Measurements from ENCODE around the gene HSPB1. TPM values are rescaled to one million over a fixed set of nuclear protein-coding genes. Genes with fewer than 3 reads are reported as not detected.
A peak's percentile ranks its signal among the peaks of the same experiment; 100 is the strongest.
"Not testable (repeated sequence)": the region's sequence is repeated elsewhere in the genome, so short reads cannot be mapped to it uniquely, and the experiment has no call there.

HSPB1 gene
- total RNA-seq, 2 experiments from 2014 or later, result 36.5 to 62.9 TPM

DNA sequence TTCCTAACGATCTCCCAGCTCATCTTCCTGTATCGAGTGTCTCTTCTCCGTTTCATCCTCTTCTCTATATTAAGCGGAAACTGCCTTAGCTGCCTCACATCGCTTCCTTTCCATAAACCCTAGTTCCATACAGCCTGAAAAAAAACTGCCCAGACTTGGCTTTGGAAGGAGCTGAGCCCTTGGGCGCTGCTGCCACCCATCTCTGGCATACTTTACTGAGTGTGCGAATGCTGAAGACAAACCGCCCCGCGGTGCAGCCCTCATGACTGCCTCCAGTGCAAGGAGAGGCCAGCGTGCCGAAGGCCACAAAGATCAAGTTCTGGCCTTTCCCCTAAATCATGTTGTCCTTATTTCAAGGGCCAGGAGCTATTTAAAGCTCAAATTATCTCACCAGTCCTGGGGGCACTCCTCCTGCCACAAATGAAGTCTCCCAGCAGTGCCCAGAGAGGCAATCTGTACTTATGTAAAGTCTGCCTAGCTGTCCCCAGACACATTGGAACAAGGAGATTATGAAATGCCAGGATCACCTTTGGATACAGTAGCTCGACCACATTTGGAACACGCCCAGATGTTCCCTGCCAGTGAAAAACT lies 31.1 kb downstream of the HSPB1 start:
- Mint-ChIP-seq H3K4me3 (no peak overlapping the region), H3K36me3 (peaks cover 32% of the 10 kb centered on the region), H3K9me3 (ENCODE audit: low read depth) (no peaks in the 10 kb centered on the region), H3K4me1 (peaks cover 33% of the 10 kb centered on the region), H3K27me3 (no peaks in the 10 kb centered on the region), H3K27ac (no peak overlapping the region)
- no peak for ATAC-seq
- CTCF ChIA-PET, result interaction anchor here (0.9 to 1.1 kb wide), 3 partner anchors 11 to 155 kb away, joined by 3 to 5 read pairs (median 3); no protein-coding TSS in a partner anchor
- DNase-seq, result no peak

- H3K27ac Mint-ChIP-seq, result peak overlapping the region; percentile 35
- no peak overlapping the region for H3K4me3 Mint-ChIP-seq
- H3K4me1 Mint-ChIP-seq, result peaks cover 28% of the 10 kb centered on the region
- CTCF ChIA-PET, result interaction anchor here (0.9 to 1.1 kb wide), 3 partner anchors 11 to 156 kb away, joined by 3 to 5 read pairs (median 3); no protein-coding TSS in a partner anchor
- ATAC-seq (no peak), DNase-seq (no peak)
- no peaks in the 10 kb centered on the region for H3K27me3 Mint-ChIP-seq
- H3K36me3 Mint-ChIP-seq, result peaks cover 26% of the 10 kb centered on the region
- H3K9me3 Mint-ChIP-seq (ENCODE audit: low read depth), result no peaks in the 10 kb centered on the region
Observed at GRCh38 chr7:76334320-76334967, 32.0 kb downstream of the HSPB1 start.

GRCh38 chr7:76335417-76335816 lies 32.9 kb downstream of the HSPB1 start:
- ATAC-seq; CTCF ChIA-PET; H3K4me3 Mint-ChIP-seq; H3K27ac Mint-ChIP-seq; H3K9me3 Mint-ChIP-seq (ENCODE audit: low read depth); DNase-seq; H3K27me3 Mint-ChIP-seq: not testable (repeated sequence)
- Mint-ChIP-seq H3K4me1 (peaks cover 25% of the 10 kb centered on the region), H3K36me3 (peaks cover 26% of the 10 kb centered on the region)

DNA sequence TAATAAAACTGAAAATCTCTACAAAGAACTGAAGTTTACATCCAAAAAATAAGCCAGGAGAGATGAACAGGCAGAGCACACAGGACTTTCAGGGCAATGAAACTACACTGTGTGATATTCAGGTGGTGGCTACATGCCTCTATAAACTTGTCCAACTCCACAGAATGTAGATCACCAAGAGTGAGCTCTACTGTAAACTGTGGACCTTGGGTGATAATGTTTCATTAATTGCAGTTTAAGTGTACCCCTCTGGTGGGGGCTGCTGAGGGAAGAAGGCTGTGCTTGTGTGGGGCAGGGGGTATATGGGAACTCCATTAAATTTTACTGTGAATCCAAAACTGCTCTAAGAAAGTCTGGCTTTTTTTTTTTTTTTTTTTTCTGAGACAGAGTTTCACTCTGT lies 33.6 kb downstream of the HSPB1 start:
- H3K27me3 Mint-ChIP-seq, result no peaks in the 10 kb centered on the region
- CTCF ChIA-PET, result interaction anchor here (0.7 kb wide), 1 partner anchor 625 kb away, joined by 3 read pairs; no protein-coding TSS in a partner anchor
- ATAC-seq (no peak), DNase-seq (no peak)
- H3K4me1 Mint-ChIP-seq, result peaks cover 25% of the 10 kb centered on the region
- no peak overlapping the region for H3K27ac Mint-ChIP-seq
- peaks cover 28% of the 10 kb centered on the region for H3K36me3 Mint-ChIP-seq
- no peak overlapping the region for H3K4me3 Mint-ChIP-seq
- H3K9me3 Mint-ChIP-seq (ENCODE audit: low read depth), result no peaks in the 10 kb centered on the region

DNA sequence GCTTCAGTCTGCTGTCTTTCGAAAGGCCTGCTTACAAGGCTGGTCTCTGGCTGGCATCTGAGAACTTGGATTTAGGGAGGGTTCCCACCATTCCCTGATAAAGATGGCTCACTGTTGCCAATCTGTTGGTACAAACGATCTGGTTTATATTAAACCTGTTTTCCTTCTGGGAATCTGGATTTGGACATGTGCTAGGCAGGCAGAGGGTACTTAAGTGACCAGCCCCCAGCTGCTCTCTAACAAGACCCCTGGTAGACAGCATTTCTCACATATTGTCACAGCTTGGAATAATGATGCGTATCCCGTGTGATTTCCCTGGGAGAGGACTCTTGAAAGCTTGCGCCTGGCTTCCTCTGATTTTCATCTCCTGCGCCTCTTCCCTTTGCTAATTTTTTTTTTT lies 34.7 kb downstream of the HSPB1 start:
- H3K36me3 Mint-ChIP-seq, result peaks cover 33% of the 10 kb centered on the region
- CTCF ChIA-PET, result no interaction called here
- no peak overlapping the region for H3K4me3 Mint-ChIP-seq
- ATAC-seq (no peak), DNase-seq (no peak)
- no peaks in the 10 kb centered on the region for H3K9me3 Mint-ChIP-seq (ENCODE audit: low read depth)
- H3K4me1 Mint-ChIP-seq, result peaks cover 31% of the 10 kb centered on the region
- H3K27ac Mint-ChIP-seq, result no peak overlapping the region
- H3K27me3 Mint-ChIP-seq, result no peaks in the 10 kb centered on the region

- CTCF ChIA-PET, result no interaction called here
Observed at GRCh38 chr7:76338298-76339084, 36.0 kb downstream of the HSPB1 start.

GRCh38 chr7:76340617-76341131 lies 38.2 kb downstream of the HSPB1 start:
- Mint-ChIP-seq H3K4me1 (peaks cover 44% of the 10 kb centered on the region), H3K36me3 (peaks cover 52% of the 10 kb centered on the region), H3K4me3 (no peak overlapping the region), H3K9me3 (ENCODE audit: low read depth) (no peaks in the 10 kb centered on the region), H3K27me3 (no peaks in the 10 kb centered on the region), H3K27ac (peak overlapping the region; percentile 59)
- CTCF ChIA-PET, result no interaction called here
- DNase-seq, result no peak
- ATAC-seq, result peak; percentile 32

More at GRCh38 chr7:76338298-76339084, 36.0 kb downstream of the HSPB1 start:
- no peaks in the 10 kb centered on the region for H3K9me3 Mint-ChIP-seq (ENCODE audit: low read depth)
- H3K27ac Mint-ChIP-seq, result peak overlapping the region; percentile 33
- no peak for DNase-seq
- H3K4me3 Mint-ChIP-seq, result no peak overlapping the region
- no peak for ATAC-seq
- peaks cover 39% of the 10 kb centered on the region for H3K4me1 Mint-ChIP-seq
- no peaks in the 10 kb centered on the region for H3K27me3 Mint-ChIP-seq
- peaks cover 39% of the 10 kb centered on the region for H3K36me3 Mint-ChIP-seq

GRCh38 chr7:76342222-76342621 lies 39.7 kb downstream of the HSPB1 start:
- no peaks in the 10 kb centered on the region for H3K27me3 Mint-ChIP-seq
- peak overlapping the region; percentile 8 for H3K27ac Mint-ChIP-seq
- DNase-seq (no peak), ATAC-seq (no peak)
- H3K4me3 Mint-ChIP-seq, result no peak overlapping the region
- H3K4me1 Mint-ChIP-seq, result peaks cover 51% of the 10 kb centered on the region
- H3K9me3 Mint-ChIP-seq (ENCODE audit: low read depth), result no peaks in the 10 kb centered on the region
- peaks cover 59% of the 10 kb centered on the region for H3K36me3 Mint-ChIP-seq
- CTCF ChIA-PET, result no interaction called here

DNA sequence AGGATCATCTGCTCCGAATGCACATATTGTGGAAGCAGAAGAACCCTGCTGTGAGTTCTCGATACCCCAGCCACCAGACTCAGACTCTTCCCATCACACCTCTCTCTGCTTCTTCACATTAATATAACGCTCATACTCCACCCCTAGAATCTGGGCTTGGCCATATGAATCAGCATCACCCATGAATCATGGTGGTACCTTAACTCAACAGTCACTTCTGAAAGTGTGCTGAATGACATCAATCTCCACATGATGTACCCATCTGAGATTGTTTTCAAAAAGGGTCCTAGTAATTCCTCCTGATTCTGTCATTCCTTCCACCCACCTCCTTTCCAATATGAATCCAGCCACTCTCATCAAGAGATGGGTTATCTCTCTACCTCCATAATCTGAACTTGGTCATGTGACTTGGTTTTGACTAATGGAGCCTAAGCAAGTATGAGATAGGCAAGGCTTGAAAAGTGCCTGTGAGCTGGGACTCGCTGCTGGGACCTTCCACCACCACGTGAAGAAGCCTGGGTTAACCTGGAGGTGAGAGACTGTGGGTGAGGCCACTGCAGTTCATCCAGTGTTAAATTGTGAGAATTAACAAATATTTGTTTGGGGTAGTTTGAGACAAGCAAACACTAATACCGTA lies 40.9 kb downstream of the HSPB1 start:
- H3K4me3 Mint-ChIP-seq, result no peak overlapping the region
- CTCF ChIA-PET, result no interaction called here
- DNase-seq (no peak), ATAC-seq (peak; percentile 48)
- H3K9me3 Mint-ChIP-seq (ENCODE audit: low read depth), result no peaks in the 10 kb centered on the region
- H3K27me3 Mint-ChIP-seq, result no peaks in the 10 kb centered on the region
- peak overlapping the region; percentile 68 for H3K27ac Mint-ChIP-seq
- H3K36me3 Mint-ChIP-seq, result peaks cover 68% of the 10 kb centered on the region
- H3K4me1 Mint-ChIP-seq, result peaks cover 59% of the 10 kb centered on the region

DNA sequence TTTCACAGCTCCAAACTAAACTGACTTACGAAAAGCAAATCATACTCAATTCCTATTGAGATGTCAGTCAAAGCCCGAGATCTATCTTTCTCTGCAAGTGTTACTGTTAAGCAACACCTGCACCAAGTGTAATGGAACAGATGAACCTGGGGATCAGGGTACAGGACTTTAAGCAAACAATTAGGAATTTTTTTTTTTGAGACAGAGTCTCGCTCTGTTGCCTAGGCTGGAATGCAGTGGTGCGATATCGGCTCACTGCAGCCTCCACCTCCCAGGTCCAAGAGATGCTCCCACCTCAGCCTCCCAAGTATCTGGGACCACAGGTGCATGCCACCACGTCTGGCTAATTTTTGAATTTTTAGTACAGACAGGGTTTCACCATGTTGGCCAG lies 41.5 kb downstream of the HSPB1 start:
- Mint-ChIP-seq H3K9me3 (ENCODE audit: low read depth) (no peaks in the 10 kb centered on the region), H3K4me1 (peaks cover 57% of the 10 kb centered on the region), H3K36me3 (peaks cover 67% of the 10 kb centered on the region), H3K4me3 (no peak overlapping the region), H3K27me3 (no peaks in the 10 kb centered on the region), H3K27ac (no peak overlapping the region)
- ATAC-seq (no peak), DNase-seq (no peak)
- CTCF ChIA-PET, result no interaction called here

- peaks cover 64% of the 10 kb centered on the region for H3K4me1 Mint-ChIP-seq
- CTCF ChIA-PET, result no interaction called here
Observed at GRCh38 chr7:76346097-76346496, 43.6 kb downstream of the HSPB1 start.

DNA sequence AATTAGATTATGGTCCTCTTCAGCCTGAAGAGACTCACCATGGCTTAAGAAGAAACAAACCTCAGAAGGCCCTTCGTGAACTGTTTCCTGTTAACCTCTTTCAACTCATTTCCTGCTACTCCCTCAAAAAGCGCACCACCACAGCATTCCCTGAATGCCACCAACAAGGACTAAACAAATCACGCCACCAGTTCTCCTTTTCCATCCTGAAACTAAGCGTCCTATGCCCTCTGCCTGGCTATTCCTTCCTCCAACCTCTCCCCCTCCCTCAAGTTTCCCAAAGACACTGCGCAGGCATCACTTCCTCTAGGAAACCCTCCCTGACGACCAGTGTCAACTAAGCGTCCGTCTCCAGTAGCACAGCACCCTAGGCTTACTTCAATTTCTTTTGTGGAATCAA lies 44.3 kb downstream of the HSPB1 start:
- peak overlapping the region; percentile 73 for H3K27ac Mint-ChIP-seq
- H3K36me3 Mint-ChIP-seq, result peaks cover 70% of the 10 kb centered on the region
- H3K4me1 Mint-ChIP-seq, result peaks cover 64% of the 10 kb centered on the region
- H3K9me3 Mint-ChIP-seq (ENCODE audit: low read depth), result no peaks in the 10 kb centered on the region
- DNase-seq (no peak), ATAC-seq (no peak)
- no peaks in the 10 kb centered on the region for H3K27me3 Mint-ChIP-seq
- CTCF ChIA-PET, result no interaction called here
- H3K4me3 Mint-ChIP-seq, result no peak overlapping the region

More at GRCh38 chr7:76346097-76346496, 43.6 kb downstream of the HSPB1 start:
- Mint-ChIP-seq H3K4me3 (no peak overlapping the region), H3K27ac (no peak overlapping the region), H3K9me3 (ENCODE audit: low read depth) (no peaks in the 10 kb centered on the region), H3K36me3 (peaks cover 69% of the 10 kb centered on the region), H3K27me3 (no peaks in the 10 kb centered on the region)
- ATAC-seq (no peak), DNase-seq (no peak)

GRCh38 chr7:76347710-76348109 lies 45.2 kb downstream of the HSPB1 start:
- peak overlapping the region; percentile 68 for H3K27ac Mint-ChIP-seq
- CTCF ChIA-PET, result interaction anchor here (1.0 kb wide), 1 partner anchor 17 kb away, joined by 3 read pairs; no protein-coding TSS in a partner anchor
- no peak for DNase-seq
- no peak for ATAC-seq
- peaks cover 65% of the 10 kb centered on the region for H3K36me3 Mint-ChIP-seq
- H3K4me1 Mint-ChIP-seq, result peaks cover 61% of the 10 kb centered on the region
- no peaks in the 10 kb centered on the region for H3K27me3 Mint-ChIP-seq
- no peaks in the 10 kb centered on the region for H3K9me3 Mint-ChIP-seq (ENCODE audit: low read depth)
- no peak overlapping the region for H3K4me3 Mint-ChIP-seq
